HG03520 (cell line): ENCODE data around the gene PACS2.

Experiments used
- ATAC-seq: cut with Tn5 transposase; IDR thresholded peaks from one replicate; pipeline ENCODE4 v1.9.1; 2021; ENCODE audit warnings: mild to moderate bottlenecking, moderate library complexity; ENCODE audit not compliant: unreplicated experiment

PACS2 gene

DNA sequence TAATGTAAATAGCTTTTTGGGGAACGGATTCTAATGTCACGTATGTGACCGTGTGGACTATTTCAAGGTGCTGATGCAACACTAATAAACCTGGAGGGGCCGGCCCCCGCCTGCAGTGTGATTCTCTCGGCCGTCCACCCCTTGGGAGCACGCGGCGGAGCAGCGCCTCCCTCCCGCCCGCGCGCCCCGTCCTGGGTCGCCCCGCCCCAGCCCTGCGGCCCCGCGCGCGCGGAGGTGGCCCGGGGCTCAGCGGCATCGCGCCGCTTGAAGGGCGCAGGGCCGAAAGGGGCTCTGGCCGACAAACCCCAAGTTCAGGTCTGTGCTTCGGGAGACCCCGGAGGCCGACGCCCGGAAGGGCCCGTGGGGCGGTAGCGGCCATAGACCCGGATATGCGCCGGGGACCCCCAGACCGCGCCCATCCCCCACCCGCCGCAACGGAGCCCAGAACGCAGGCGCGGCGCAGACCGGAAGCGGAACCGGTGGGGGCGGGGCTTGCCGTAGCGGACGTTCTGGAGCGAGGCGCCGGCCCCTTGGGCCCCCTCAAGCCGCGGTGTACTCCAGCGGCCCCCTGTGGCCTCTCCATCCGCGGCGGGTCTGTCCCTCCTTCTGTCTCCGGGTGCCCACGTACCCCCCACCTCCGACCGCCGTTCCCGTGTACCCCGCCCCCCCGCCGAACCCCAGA lies 83.6 kb downstream of the PACS2 start, which contains the start of gene TEX22:
TSS of gene TEX22 (plus strand) at position 495 of the 682 bp plus-strand sequence. CDS start 803 bp downstream, outside the sequence.
- peak; percentile 58 for ATAC-seq

DNA sequence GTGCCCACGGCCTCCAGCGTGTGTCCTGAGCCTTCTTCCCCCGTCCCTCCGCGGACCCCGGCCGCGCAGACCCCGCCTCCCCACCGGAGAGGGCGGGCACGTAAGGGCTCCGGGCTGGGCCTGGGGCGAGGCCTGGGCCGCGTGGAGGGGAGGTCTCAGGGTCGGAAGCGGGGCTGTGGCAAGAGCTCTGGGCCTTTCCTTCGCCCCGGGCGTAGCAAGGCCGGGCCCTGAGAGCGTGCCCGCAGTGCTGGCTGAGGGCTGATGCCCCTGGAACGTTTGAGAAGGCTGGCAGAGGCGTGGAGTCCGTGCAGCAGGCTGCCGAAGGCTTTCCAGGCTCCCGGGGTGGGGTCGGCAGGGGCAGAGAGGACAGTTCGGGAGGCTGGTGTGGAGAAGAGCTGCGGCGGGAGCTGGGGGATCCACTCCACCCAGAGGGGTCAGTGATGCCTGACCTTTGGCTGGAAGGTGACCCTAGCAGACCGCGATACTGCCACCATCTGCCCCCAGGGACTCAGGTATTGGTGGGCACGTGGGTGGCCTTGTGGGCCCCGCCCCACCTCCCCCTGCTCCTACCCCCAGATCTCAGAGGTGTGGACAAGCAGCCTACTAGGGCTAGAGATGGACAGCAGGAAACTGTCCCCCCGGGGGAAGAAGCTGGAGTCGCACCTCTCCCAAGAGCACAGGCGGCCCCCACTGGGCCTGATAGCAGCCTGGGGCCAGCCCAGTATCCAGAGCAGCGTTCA lies 84.3 kb downstream of the PACS2 start:
- peak; percentile 32 for ATAC-seq

DNA sequence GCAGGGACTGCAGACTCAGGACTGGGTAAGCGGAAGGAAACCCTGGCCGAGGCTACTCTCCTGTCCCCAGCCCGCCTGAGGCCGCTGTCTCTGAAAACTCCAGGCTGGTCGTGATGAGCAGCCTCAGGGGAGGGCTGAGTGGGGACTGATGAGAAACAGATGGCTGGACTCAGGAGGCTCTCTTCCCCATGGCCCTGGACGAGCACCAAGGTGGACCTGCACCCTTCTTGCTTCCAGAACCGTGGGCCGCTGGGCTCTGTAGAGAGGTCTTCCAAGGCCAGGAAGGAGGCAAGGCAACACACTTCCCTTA lies 84.9 kb downstream of the PACS2 start:
- ATAC-seq: no peak

DNA sequence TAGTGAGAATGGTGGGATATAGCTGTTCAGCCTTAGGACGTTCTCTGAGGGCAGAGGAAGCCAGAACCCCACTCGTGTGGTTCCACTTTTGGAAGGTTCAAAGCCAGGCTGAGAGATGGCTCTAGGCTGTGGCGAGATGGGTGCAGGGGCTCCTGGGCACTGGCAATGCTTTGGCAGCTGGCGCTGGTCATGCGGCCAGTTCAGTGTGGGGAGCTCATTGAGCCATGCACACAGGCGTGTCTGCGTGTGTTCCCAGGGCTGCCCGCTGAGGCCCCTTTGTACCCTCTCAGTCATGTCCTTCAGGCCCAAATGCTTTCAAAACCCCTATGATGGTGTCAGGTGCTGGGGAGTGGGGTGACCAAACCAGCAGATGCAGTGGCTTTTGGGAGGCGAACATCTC lies 85.5 kb downstream of the PACS2 start:
- no peak for ATAC-seq

DNA sequence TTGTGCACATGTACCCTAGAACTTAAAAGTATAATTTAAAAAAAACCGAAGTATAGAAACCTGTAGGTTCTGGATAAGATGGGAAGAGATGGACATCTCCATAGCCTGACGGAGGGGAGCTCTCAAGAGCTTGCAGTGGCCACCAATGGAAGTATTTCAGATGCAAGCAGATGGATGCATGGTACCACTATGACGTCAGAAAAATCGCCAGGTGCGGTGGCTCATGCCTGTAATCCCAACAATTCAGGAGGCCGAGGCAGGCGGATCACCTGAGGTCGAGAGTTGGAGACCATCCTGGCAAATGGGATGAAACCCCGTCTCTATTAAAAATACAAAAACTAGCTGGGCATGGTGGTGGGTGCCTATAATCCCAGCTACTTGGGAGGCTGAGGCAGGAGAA lies 87.2 kb downstream of the PACS2 start:
- ATAC-seq: no peak

DNA sequence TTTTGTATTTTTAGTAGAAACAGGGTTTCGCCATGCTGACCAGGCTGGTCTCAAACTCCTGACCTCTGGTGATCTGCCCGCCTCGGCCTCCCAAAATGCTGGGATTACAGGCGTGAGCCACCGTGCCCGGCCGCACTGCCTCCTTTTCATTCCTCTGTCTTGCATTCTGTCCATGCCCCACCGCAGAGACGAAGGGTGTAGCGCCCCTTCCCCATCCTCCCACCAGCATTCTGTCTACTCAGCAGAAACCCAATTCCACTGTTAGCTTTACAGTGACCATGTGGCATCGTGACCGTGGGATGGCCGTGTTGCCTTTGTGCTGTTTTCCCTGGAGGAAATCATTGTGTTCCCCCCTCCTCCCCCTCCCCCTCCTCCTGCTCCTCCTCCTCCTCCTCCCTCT lies 94.0 kb downstream of the PACS2 start:
- no peak for ATAC-seq

DNA sequence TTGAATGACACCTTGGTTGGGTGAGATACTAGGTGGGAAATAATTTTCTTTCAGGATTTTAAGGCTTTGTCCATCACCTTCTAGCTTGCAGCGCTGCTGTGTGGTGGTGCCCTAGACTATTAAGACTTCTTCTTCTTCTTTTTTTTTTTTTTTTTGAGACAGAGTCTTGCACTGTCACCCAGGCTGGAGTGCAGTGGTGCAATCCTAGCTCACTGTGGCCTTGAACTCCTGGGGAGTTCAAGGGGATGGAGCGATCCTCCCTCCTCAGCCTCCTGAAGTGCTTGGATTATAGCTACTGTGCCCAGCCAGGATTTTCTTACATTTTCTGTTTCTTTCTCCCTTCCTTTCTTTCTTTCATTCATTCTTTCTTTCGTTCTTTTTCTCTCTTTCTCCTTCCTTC lies 94.8 kb downstream of the PACS2 start:
- no peak for ATAC-seq

DNA sequence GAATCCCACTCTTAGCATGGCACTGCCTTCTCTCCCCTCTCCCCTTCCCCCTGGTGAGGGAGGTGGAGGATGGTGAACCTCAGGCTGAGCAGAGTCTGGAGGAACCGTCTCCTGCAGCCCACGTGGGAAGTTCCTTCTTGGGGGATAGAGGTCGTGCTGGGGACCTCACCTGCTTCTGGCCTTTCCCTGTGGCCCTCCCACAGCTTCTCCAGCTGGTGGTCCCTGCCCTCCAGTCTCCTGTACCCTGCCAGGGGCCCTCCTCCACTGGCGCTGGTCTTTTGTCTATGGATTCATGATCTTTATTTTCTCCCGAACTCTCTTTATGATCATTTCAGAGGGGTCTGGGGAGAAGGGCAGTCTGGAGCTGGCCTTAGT lies 96.1 kb downstream of the PACS2 start:
- no peak for ATAC-seq

DNA sequence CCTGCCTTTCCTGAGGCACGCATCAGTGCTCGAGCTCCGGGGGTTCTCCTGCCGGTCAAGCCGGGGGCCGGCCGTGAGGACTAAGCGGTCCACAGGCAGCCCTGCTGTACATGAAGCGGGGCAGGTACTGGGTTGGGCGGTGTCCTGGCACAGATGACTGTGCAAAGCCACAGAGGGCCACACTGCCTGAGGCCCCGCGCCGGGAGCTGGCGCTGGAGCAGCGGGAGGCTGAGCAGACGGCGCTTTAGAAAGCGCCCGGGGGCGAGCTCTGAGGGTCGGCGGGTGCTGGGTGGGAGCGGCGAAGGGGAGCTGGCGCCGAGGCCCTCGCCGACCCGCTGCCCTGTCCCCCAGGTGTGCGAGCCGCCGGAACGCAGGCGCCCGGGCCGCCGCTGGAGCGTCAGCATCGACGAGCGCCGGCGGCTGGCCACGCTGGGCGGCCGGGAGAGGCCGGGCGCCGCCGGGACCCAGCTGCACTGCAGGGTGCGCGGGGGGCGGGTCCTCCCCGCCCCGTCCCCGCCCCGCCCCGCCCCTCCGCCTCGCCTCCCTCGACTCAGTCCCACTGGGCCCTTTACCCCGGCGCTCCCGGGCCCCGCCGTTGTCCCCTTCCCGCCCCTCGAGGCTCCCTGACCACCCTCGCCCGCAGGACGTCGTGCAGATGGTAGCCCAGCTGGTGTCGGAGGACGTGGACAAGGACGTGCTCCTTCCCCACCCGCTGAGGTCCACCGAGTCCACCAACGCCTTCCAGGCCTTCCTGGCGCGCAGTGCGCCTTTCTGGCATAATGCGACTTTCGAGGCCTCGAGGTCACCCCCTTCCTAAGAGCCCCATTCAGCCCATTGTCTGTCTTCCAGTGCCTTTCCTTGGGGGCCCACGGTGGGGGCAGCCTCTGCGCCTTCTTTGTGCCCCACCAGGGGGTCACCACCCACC lies 96.7 kb downstream of the PACS2 start:
- ATAC-seq: no peak

DNA sequence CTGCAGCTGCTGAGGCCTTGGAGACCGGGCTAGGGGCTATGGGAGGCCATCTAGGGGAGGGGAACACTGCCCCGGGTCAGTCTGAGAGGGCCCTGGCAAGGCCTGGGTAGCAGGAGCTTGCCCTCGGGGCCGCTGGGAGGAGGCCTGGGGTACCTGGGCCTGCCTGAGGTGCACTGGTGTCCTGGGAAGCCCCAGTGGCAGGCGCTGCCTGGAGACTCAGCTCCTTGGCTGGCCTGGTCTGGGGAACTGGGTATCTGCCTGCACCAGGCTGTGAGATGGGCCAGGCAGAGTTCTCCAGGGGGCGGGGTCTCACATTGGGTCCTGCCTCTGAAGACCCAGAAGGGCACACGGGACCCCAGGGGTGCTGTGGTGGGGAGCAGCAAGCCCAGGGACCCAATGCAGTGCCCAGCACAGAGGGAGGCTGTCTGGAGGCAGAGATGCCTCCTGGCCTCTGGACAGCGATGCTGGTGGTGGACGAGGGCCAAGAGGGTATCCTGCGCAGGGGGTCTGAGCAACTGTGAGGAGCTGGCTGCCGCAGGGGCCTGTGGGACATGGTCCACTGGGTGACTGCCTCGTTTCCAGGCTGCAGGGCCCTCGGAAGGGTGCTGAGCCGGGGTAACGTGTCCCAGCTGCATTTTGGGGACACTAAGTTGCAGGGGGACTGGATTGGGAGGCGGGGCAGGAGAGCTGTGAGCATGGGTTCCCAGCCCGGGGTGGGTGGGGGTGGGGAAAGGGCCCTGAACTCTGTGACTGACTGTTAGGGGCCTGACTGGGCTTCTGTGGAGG lies 97.6 kb downstream of the PACS2 start:
- no peak for ATAC-seq

DNA sequence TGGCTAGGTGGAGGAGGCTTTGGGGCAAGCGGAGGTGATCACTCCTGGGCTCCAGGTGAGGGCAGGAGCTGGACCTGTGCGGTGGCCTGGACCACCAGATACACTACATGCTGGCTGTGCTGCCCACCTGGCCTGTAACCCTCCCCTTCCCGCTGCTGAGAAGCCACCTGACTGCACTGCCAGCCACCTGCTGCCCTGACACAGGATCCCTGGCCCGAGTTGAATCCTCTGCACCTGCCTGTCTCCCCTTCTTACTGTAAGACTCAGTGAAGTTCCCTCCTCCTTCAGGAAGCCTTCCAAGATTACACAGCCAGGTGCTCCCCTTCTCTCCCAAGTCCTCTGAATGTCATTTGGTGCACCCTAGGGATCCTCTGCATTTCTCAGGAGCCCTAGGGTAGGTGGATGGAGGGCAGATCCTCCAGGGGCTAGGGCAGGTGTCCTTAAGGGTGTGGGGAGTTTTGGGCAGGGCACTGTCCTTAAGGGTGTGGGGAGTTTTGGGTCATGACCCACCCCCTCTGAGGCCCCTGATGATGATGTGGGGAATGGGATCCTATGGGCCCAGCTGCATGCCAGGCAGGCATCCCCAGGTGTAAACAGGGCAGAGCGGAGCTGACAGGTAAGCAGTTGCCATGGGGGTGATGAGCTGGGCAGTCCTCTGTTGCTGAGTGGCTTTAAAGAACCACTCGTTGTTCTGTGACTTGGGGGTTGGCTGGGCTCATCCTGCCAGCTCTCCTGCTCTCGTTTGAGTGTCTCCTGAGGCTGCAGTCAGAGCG lies 98.4 kb downstream of the PACS2 start:
- no peak for ATAC-seq

DNA sequence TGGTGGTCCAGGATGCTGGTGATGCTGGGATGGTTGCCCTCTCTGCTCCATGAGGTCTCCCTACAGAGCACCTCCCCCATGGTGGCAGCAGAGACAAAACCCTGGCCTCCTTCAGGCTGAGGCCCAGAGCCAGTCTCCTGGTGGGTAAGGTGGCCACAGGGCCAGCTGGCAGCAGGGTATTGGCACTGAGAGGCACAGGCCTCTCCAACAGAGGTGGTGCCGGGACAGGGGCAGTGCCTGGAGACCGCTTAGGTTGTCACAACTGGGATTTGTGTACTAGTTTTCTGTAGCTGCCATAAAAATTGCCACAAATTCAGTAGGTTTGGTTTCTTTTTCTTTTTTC lies 99.0 kb downstream of the PACS2 start:
- no peak for ATAC-seq

DNA sequence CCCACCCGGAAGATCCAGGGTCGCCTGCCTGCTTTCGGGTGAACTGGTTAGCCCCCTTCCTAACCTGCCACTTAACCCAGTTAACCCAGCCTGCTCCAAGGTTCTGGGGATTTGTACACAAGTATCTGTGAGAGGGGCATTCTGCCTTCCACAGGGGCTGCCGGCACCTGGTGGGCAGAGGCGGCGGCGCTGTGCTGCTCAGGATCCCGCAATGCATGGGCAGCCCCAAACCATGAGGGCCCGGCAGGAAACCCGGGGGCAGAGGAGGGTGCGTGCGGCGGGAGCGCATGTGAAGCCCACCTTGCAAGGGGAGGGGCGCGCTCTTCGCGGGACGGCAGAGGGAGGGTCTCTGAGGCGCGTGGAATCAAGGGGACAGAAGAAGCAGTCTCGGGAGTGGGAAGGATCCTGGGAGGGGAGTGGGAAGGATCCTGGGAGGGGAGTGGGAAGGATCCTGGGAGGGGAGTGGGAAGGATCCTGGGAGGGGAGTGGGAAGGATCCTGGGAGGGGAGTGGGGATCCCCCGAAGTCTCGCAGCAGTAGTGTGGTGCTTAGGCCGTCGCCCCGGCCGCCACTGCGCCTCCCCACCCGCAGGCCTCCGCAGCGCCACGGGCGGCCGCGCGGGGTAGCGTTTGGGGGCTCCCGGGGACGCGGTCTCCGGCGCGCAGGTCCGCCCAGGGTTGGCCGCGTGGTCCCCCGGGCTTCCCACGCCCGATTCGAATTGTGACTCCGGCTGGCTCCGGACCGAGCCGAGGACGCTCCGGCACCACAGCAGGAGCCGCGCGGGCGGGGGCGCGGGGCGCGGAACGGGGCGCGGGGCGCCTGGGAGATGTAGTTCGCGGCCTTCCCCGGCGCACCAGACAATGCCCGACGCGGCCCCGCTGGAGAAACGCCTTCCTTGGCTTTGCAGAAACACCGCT lies 100.2 kb downstream of the PACS2 start:
- peak; percentile 64 for ATAC-seq

DNA sequence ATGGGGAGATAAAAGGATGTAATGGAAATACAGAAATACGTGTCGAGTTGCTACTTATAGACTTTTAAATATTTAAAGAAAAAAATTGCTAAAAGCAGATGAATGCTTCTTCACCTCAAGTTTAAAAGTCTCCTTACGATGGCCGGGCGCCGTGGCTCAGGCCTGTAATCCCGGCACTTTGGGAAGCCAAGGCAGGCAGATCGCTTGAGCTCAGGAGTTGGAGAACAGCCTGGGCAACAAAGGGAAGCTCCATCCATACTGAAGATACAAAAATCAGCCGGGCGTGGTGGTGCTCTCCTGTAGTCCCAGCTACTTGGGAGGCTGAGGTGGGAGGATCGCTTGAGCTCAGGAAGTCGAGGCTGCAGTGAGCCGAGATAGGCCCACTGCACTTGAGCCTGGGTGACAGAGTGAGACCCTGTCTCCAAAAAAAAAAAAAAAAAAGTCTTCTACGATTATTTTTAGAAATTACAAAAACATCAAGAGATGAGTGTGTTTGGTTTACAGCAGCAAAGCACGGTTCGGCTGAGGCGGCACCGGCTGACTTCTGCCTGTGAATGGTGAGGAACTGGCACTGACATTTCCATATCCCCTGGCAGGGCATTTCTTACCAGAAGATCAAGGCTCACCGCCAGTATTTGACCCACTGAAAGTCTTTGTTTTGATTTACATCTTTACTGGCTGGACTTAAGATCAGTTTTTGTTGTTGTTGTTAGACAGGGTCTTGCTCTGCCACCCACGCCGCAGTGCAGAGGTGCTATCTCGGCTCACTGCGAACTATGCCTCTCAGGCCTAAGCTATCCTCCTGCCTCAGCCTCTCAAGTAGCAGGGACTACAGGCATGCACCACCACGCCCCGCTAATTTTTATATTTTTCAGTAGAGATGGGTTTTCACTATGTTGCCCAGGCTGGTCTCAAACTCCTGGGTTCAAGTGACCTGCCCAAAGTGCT lies 101.2 kb downstream of the PACS2 start:
- no peak for ATAC-seq

DNA sequence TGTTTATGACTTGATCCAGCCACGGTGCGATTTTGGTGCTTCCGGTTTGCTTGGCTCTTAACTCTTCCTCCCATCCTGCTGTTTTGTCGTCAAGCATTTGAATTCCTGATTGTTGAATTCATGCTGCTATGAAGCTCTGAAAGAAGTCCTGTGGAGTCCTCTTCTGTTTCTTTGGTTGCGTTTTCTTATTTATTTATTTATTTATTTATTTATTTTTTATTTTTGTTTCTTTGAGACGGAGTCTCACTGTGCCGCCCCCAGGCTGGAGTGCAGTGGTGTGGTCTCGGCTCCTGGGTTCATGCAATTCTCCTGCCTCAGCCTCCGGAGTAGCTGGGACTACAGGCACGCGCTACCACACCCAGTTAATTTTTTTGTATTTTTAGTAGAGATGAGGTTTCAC lies 102.1 kb downstream of the PACS2 start:
- no peak for ATAC-seq

DNA sequence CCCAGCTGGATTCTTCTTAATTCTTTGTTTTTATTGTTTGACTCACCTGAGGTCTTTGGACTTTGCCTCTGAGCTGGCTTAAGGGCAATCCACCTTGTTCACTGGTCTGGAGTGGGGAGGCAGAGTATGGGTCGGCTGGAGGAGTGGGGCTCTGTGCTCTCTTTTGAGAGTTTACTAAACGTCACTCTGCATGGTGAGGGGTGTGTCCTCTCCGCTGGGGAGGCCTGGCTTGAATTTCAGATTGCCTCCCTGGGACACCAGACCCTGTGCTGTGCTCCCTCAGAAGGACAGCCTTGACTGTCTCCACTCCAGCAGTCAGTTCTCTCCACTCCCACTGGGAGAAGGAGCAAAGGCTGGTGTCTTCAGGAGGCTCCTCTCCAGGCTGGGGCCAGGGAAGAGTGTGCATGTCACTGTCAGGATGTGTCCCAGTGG lies 103.2 kb downstream of the PACS2 start:
- ATAC-seq: no peak

DNA sequence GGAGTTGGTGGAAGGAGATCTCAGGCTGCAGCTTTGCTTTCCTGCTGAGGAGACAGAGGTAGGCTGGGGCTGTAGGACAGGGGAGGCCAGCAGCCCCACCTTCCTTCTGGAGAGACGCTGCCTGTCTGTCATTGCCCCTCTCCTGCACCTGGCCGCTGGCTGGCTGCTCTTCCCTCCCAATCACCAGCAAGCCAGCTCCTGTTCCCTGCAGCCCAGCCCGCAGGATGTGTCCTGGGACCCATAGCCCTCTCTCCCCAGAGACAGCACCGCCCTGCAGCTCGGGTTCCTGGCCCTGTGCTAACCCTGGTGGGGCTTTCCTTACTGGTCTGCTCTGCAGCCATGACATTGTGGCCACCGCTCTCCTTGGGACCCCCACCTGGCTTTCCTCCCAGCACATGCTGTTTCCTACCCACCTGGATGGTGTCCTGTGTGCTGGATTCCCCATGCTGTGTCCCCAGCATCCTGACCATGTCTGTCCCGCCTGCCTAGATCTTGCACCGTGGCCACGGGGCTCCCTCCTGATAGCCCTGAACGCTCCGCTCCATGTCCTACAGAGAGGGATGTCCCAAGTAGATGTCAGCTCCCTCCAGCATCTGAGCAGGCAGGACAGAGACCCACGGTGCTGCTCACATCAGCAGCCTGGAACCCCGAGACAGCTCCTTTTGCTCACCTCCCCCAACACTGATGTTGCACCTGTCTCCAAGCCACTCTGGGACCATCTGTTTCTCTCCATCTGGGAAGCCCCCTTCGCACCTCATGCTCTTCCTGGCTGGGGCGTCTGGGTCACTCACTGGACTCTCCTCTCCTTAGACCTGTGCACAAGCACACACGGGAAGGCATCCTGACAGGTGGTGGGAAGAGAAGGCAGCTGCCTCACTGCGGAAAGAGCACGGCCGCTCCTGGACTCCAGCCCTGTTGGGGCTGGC lies 104.0 kb downstream of the PACS2 start:
- ATAC-seq: no peak
